GM18868 (cell line): ENCODE data around the gene CUX1.
"Not testable (repeated sequence)": the region's sequence is repeated elsewhere in the genome, so short reads cannot be mapped to it uniquely, and the experiment has no call there.

ENCODE experiments used
- ATAC-seq: cut with Tn5 transposase; IDR thresholded peaks from one replicate; pipeline ENCODE4 v1.9.1; 2021; ENCODE audit warnings: mild to moderate bottlenecking, moderate library complexity; ENCODE audit not compliant: unreplicated experiment

Gene CUX1

GRCh38 chr7:102223184-102223583 lies 405.8 kb downstream of the CUX1 start:
- no peak for ATAC-seq

DNA sequence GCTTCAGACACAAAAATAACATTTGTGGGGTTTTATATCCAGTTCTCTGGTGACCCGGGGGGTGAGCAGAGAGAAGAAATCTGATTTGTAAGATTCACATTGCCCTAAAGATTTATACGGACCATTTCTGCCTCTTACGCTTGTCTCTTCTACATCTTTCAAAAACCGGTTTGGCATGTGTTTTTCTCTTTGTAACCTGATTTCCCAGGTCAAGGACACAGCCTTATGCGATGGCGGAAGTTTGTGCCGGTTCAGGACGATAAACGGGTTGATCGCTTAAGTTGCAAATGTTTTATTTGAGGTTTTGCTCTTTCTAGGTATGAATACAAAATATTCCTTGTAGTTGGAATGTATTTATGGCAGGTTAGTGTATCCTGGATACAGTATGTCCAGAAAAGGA lies 407.6 kb downstream of the CUX1 start:
- ATAC-seq: no peak

- no peak for ATAC-seq
Observed at GRCh38 chr7:102227371-102227770, 409.9 kb downstream of the CUX1 start.

- ATAC-seq: no peak
Observed at GRCh38 chr7:102228935-102229334, 411.5 kb downstream of the CUX1 start.

DNA sequence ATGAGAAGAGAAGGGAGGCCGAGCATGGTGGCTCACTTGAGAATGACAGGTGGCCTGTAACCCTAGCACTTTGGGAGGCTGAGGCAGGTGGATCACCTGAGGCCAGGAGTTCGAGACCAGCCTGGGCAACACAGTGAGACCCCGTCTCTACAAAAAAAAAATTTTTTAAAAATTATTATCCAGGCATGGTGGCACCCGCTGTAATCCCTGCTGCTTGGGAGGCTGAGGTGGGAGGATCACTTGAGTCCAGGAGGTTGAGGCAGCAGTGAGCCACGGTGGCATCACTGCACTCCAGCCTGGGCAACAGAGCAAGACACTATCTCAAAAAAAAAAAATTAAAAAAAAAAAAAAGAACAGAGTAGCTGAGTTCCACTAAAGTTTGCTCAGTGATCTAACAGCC lies 412.7 kb downstream of the CUX1 start:
- not testable (repeated sequence) for ATAC-seq

DNA sequence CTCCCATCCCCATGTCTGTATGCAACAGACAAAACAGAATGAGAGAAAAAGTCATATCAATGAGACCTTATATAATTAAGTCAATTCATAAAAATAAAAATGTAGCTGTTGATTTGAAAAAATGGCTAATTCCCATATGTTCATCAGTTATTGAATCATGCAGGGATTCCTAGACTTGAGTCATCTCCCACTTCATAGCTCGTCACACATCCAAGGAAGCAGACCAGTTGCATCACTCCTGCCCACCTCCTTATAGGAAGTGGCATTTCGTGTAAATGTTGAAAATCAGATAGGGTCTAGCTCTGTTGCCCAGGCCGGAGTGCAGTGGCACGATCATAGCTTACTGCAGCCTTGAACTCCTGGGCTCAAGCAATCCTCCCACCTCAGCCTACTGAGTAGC lies 413.2 kb downstream of the CUX1 start:
- ATAC-seq: no peak

DNA sequence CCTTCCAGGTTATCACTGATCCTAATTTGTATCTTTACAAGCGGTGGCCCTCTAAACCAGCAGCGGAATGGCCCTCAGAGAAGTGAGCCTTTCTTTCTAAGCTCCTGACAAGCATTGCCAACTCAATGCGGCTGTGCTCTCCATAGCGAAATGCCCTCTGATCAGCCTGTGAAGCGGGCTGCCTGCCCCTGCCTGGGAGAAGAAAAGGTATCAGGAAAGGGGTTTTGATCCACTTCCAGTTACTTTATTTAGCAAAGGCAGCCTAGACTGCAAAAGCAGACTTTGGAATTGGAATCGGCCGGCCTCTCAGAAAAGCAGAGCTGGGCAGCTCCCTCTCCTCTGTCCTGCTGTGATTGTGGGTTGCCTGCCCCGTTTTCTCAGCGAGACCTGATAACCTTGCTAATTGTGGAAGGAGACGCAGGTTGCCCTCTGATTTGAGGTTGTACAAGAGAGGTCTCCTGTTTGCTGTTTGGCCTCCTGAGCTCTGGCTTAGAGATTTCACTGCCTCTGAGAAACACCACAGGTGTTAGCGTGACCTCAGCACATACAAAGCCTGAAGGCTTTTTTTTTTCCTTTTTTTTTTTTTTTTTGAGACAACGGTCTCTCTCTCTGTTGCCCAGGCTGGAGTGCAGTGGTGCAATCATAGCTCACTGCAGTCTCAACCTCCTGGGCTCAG lies 415.3 kb downstream of the CUX1 start:
- ATAC-seq: no peak

DNA sequence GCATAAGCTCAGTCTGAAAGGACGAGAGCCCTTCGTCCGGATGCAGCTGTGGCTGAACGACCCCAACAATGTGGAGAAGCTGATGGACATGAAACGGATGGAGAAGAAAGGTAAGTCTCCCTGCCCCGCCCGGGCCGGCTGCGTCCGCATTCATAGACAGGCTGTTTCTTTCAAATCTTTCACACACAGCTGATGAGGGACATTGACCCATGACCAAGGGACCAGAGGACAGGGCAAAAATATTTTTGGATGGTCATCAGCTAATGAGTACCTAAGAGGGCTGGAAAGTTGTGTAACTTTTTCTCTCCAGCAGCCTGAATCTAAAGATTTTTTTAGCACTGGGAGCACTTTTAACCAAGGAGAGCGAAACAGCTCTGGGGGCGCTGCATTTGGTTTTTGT lies 416.7 kb downstream of the CUX1 start:
- no peak for ATAC-seq

GRCh38 chr7:102234801-102235550 lies 417.6 kb downstream of the CUX1 start:
- no peak for ATAC-seq

DNA sequence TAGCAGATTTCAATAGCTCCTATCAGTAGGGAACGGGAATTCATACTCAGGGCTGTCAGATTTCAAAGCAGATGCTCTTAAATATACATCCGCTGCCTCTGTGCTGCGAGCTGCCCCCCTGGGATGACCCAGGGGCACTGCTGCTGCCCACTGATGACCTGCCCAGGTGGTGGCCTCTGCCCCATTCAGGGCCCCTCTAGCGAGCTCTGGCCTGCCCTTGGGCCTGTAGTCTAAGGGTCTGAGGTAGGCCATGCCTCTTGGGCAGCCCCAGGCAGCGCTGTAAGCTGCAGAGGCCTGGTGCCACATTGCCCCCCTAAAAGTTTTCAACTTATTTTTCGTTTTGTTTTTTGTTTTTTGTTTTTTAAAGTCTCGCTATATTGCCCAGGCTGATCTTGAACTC lies 418.7 kb downstream of the CUX1 start:
- ATAC-seq: no peak

DNA sequence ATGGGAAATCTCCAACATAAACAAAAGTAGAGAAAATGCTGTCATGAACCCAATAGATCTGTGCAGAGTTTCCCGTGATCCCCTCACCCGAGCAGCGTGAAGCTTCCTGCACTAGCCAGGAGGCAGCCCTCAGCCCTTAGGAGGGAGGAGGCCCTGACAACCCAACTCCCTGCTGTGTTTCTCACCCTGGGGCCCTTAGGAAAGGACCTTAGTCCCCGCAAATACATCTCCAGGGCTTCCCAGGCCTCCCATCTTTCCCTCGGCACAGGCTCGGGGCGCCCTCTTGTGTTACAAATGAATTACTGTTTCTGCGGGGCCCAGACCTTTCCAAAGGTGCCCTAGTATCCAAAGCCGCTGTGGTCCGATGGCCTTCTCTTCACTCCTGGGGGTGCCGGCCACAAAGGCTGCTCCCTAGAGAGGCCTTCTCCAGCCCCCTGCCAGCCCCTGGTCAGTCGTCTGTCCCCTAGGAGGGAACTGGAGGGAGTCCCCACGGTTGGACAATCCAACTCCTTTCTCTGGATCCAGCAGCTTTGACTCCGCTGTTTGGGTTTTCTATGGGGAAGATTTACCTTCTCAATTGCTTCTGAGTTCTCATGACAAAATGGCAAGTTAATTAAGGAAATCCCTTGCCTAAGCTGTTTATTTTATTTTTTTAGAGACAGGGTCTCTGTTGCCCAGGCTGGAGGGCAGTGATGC lies 419.3 kb downstream of the CUX1 start:
- no peak for ATAC-seq

DNA sequence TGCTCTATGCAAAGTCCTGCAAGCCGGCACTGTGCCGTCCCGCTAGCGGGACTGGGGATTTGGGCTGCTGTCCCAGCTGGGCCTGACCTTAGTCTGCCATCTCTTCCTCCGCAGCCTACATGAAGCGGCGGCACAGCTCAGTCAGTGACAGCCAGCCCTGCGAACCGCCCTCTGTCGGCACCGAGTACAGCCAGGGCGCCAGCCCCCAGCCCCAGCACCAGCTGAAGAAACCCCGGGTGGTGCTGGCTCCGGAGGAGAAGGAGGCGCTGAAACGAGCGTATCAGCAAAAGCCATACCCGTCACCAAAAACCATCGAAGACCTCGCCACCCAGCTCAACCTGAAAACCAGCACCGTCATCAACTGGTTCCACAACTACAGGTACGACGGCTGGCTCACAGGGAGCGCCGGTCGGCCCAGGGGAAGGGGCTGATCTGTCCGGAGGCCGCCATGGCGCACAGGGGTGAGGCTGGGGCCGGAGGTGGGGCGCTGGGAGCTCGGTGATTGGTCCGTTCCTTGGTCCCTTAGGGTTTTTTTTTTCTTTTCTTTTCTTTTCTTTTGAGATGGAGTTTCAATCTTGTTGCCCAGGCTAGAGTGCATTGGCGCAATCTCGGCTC lies 421.9 kb downstream of the CUX1 start:
- no peak for ATAC-seq

DNA sequence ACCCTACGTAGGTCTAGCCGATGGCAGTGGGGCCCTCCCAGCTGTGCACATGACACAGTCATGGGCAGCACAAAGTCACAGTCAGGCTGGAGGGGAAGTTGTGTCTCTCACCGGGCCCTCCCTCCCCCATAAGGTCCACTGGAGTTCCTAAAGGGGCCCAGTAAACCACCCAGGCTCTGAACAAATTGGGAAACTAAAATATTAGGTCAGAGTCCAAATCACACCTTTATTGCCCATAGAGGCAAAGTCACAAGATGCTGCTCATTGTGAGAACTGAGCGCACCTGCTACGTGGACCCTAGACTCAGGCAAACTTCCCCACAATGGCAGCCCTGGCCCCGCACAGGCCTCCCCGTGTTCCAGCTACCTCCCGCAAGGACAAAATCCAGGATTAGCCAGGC lies 424.0 kb downstream of the CUX1 start:
- ATAC-seq: no peak

- ATAC-seq: no peak
Observed at GRCh38 chr7:102244601-102245000, 427.2 kb downstream of the CUX1 start.

- ATAC-seq: no peak
Observed at GRCh38 chr7:102248081-102248455, 430.6 kb downstream of the CUX1 start.

GRCh38 chr7:102248456-102249395 lies 431.3 kb downstream of the CUX1 start:
- ATAC-seq: no peak

- no peak for ATAC-seq
Observed at GRCh38 chr7:102251531-102252365, 434.3 kb downstream of the CUX1 start.

DNA sequence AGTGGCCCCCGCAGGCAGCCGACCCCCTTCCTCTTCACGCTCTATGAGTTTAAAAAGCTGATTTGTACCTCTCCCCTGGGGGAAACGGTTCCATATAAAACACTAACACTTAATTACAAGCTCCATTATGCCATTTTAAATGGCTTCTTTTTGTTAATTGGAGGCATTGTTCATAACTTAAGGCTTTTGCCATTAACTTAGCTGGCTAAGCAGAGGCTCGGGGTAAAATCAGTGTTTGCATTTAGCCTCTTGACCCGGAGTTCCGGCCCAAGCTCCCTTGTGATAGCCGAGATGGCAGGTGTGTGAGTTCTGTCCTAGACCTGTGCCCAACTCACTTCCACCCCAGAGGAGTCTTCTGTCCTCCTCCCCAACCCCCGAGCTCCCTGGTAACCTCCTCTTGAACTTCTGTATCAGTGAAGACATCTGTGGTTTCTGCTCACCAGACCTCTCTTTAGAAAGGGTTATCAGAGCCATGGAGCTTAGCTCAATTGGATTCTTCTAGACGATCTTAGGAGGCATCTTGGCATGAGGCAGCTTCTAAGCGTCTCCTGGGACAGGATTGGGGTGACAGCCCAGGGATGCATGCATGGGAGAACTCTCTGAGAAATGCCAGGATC lies 435.0 kb downstream of the CUX1 start:
- ATAC-seq: no peak
